Measurements from ENCODE around the gene GPD1L. TPM values are rescaled to one million over a fixed set of nuclear protein-coding genes. Genes with fewer than 3 reads are reported as not detected.
"Not testable (repeated sequence)": the region's sequence is repeated elsewhere in the genome, so short reads cannot be mapped to it uniquely, and the experiment has no call there.

GPD1L gene
- total RNA-seq, result 21.9 and 25.7 TPM in 2 replicates

- intact Hi-C loops (cut with micrococcal nuclease), result loop anchor here (1.0 to 5.0 kb wide), 9 partner anchors 8 to 1754 kb away; partner anchors contain the start of genes CMTM6, CMTM8, DYNC1LI1 and STT3B
These were observed at the start of gene GPD1L for GRCh38 chr3:32106132-32106928. TSS of gene GPD1L (plus strand) at chr3:32106620. CDS start at chr3:32106712, 92 bp downstream.

- intact Hi-C loops (cut with micrococcal nuclease), result not testable (repeated sequence)
These were observed 48.0 kb upstream of the GPD1L start for GRCh38 chr3:32058465-32058864.

- intact Hi-C loops (cut with micrococcal nuclease), result no loop called here
These were observed 43.4 kb upstream of the GPD1L start for GRCh38 chr3:32062950-32063582.

GRCh38 chr3:32066686-32067085 is 39.7 kb upstream of the GPD1L start:
- intact Hi-C loops (cut with micrococcal nuclease), result loop anchor here (1.0 kb wide), 1 partner anchor 7 kb away; no protein-coding TSS in a partner anchor

GRCh38 chr3:32074194-32074593 is 32.2 kb upstream of the GPD1L start:
- intact Hi-C loops (cut with micrococcal nuclease), result not testable (repeated sequence)

- intact Hi-C loops (cut with micrococcal nuclease), result no loop called here
These were observed 29.9 kb upstream of the GPD1L start for GRCh38 chr3:32076566-32076965.

- intact Hi-C loops (cut with micrococcal nuclease), result no loop called here
These were observed 28.9 kb upstream of the GPD1L start for GRCh38 chr3:32077260-32078084.

GRCh38 chr3:32078085-32078634 is 28.3 kb upstream of the GPD1L start:
- intact Hi-C loops (cut with micrococcal nuclease), result no loop called here

- intact Hi-C loops (cut with micrococcal nuclease), result no loop called here
These were observed 27.6 kb upstream of the GPD1L start for GRCh38 chr3:32078864-32079263.

GRCh38 chr3:32082721-32083120 is 23.7 kb upstream of the GPD1L start:
- intact Hi-C loops (cut with micrococcal nuclease), result no loop called here

- intact Hi-C loops (cut with micrococcal nuclease), result no loop called here
These were observed 22.6 kb upstream of the GPD1L start for GRCh38 chr3:32083702-32084270.

GRCh38 chr3:32084870-32085269 is 21.6 kb upstream of the GPD1L start:
- intact Hi-C loops (cut with micrococcal nuclease), result no loop called here

GRCh38 chr3:32086464-32086863 is 20.0 kb upstream of the GPD1L start:
- intact Hi-C loops (cut with micrococcal nuclease), result no loop called here

GRCh38 chr3:32089476-32089875 is 16.9 kb upstream of the GPD1L start:
- intact Hi-C loops (cut with micrococcal nuclease), result no loop called here

GRCh38 chr3:32093204-32093603 is 13.2 kb upstream of the GPD1L start:
- intact Hi-C loops (cut with micrococcal nuclease), result no loop called here

GRCh38 chr3:32095431-32095830 is 11.0 kb upstream of the GPD1L start:
- intact Hi-C loops (cut with micrococcal nuclease), result no loop called here

- intact Hi-C loops (cut with micrococcal nuclease), result no loop called here
These were observed 8.7 kb upstream of the GPD1L start for GRCh38 chr3:32097768-32098167.

- intact Hi-C loops (cut with micrococcal nuclease), result no loop called here
These were observed 7.9 kb upstream of the GPD1L start for GRCh38 chr3:32098528-32098927.

GRCh38 chr3:32100465-32100864 is 6.0 kb upstream of the GPD1L start:
- intact Hi-C loops (cut with micrococcal nuclease), result no loop called here

- intact Hi-C loops (cut with micrococcal nuclease), result no loop called here
These were observed 4.1 kb upstream of the GPD1L start for GRCh38 chr3:32102289-32102688.

GRCh38 chr3:32104492-32104891 is 1.9 kb upstream of the GPD1L start:
- intact Hi-C loops (cut with micrococcal nuclease), result no loop called here
